ENCODE results near the gene HSD17B8.

HSD17B8 gene

GRCh38 chr6:33171016-33171879 lies 33.2 kb upstream of the HSD17B8 start:
- no peak for DNase-seq (ENCODE audit: low read depth in 3 of 3)

GRCh38 chr6:33171880-33172687 lies 32.4 kb upstream of the HSD17B8 start:
- no peak for DNase-seq (ENCODE audit: low read depth in 3 of 3)

- no peak for DNase-seq (ENCODE audit: low read depth in 3 of 3)
These were observed 31.5 kb upstream of the HSD17B8 start for GRCh38 chr6:33172688-33173534.

- no peak for DNase-seq (ENCODE audit: low read depth in 3 of 3)
These were observed 30.8 kb upstream of the HSD17B8 start for GRCh38 chr6:33173535-33174180.

GRCh38 chr6:33174784-33175183 lies 29.7 kb upstream of the HSD17B8 start:
- no peak for DNase-seq (ENCODE audit: low read depth in 3 of 3)

- no peak for DNase-seq (ENCODE audit: low read depth in 3 of 3)
These were observed 28.9 kb upstream of the HSD17B8 start for GRCh38 chr6:33175436-33176069.

- DNase-seq (ENCODE audit: low read depth in 3 of 3) = no peak
These were observed 27.5 kb upstream of the HSD17B8 start for GRCh38 chr6:33176906-33177305.

- DNase-seq (ENCODE audit: low read depth in 3 of 3) = no peak
These were observed 26.7 kb upstream of the HSD17B8 start for GRCh38 chr6:33177552-33178446.

GRCh38 chr6:33178755-33179475 lies 25.5 kb upstream of the HSD17B8 start:
- DNase-seq (ENCODE audit: low read depth in 3 of 3) = no peak

GRCh38 chr6:33181141-33181540 lies 23.3 kb upstream of the HSD17B8 start:
- no peak for DNase-seq (ENCODE audit: low read depth in 3 of 3)

- no peak for DNase-seq (ENCODE audit: low read depth in 3 of 3)
These were observed 21.3 kb upstream of the HSD17B8 start for GRCh38 chr6:33183071-33183683.

GRCh38 chr6:33185190-33185589 lies 19.3 kb upstream of the HSD17B8 start:
- no peak for DNase-seq (ENCODE audit: low read depth in 3 of 3)

- no peak for DNase-seq (ENCODE audit: low read depth in 3 of 3)
These were observed 18.7 kb upstream of the HSD17B8 start for GRCh38 chr6:33185654-33186187.

- no peak for DNase-seq (ENCODE audit: low read depth in 3 of 3)
These were observed 16.6 kb upstream of the HSD17B8 start for GRCh38 chr6:33187809-33188208.

GRCh38 chr6:33189164-33189563 lies 15.3 kb upstream of the HSD17B8 start:
- DNase-seq (ENCODE audit: low read depth in 3 of 3) = no peak

- no peak for DNase-seq (ENCODE audit: low read depth in 3 of 3)
These were observed 14.6 kb upstream of the HSD17B8 start for GRCh38 chr6:33189625-33190448.

- no peak for DNase-seq (ENCODE audit: low read depth in 3 of 3)
These were observed 13.8 kb upstream of the HSD17B8 start for GRCh38 chr6:33190504-33191107.

Data from stimulated activated CD4-positive, alpha-beta T cell treated with anti-CD3 and anti-CD28 coated beads, TNF-alpha, amount 100 ng/mL, for 4 hours (primary cell).